H9 (cell line): ENCODE measurements around the gene YAE1. TPM values are rescaled to one million over a fixed set of nuclear protein-coding genes. Genes with fewer than 3 reads are reported as not detected.

Source experiments
- DNase-seq: peaks from one replicate; pipeline ENCODE4 v3.0.0-alpha.2; 2017
- H2AFZ ChIP-seq: one replicate; pipeline ENCODE4 v1.6.1; 2013; ENCODE audit warnings: mild to moderate bottlenecking, low read length, control low read depth, moderate library complexity
- H2AK5ac ChIP-seq: 2 replicates; pipeline ENCODE4 v1.6.1; 2013; ENCODE audit warnings: low read length, control low read depth, mixed read lengths; ENCODE audit not compliant: insufficient read length
- H2BK120ac ChIP-seq: one replicate; pipeline ENCODE4 v1.6.1; 2013; ENCODE audit warnings: low read depth, mild to moderate bottlenecking, low read length, control low read depth, inconsistent platforms; ENCODE audit not compliant: poor library complexity, severe bottlenecking
- H2BK12ac ChIP-seq: 2 replicates; pipeline ENCODE4 v1.6.1; 2013; ENCODE audit warnings: low read length, control low read depth, mixed read lengths, low read depth; ENCODE audit not compliant: insufficient read length
- H2BK15ac ChIP-seq: 2 replicates; pipeline ENCODE4 v1.6.1; 2013; ENCODE audit warnings: low read depth, low read length, control low read depth
- H2BK20ac ChIP-seq: one replicate; pipeline ENCODE4 v1.6.1; 2013; ENCODE audit warnings: low read depth, mild to moderate bottlenecking, low read length, control low read depth, inconsistent platforms; ENCODE audit not compliant: poor library complexity, severe bottlenecking
- H2BK5ac ChIP-seq: 2 replicates; pipeline ENCODE4 v1.6.1; 2013; ENCODE audit warnings: low read length, control low read depth, mixed read lengths; ENCODE audit not compliant: insufficient read length
- H3K14ac ChIP-seq: 2 replicates; pipeline ENCODE4 v1.6.1; 2013; ENCODE audit warnings: low read length, control low read depth; ENCODE audit not compliant: insufficient read depth
- H3K18ac ChIP-seq: 2 replicates; pipeline ENCODE4 v1.6.1; 2013; ENCODE audit warnings: low read depth, mild to moderate bottlenecking, mixed read lengths, low read length, control low read depth; ENCODE audit not compliant: insufficient read length
- H3K23ac ChIP-seq: 2 replicates; pipeline ENCODE4 v1.6.1; 2013; ENCODE audit warnings: low read length, control low read depth, mixed read lengths, low read depth; ENCODE audit not compliant: insufficient read length
- H3K23me2 ChIP-seq: 2 replicates; pipeline ENCODE4 v1.6.1; 2013; ENCODE audit warnings: low read depth, mild to moderate bottlenecking, mixed read lengths, low read length, control low read depth; ENCODE audit not compliant: insufficient read length, poor library complexity, severe bottlenecking
- H3K27ac ChIP-seq: 2 replicates; pipeline ENCODE4 v1.5.1; 2013; ENCODE audit warnings: low read length, control low read depth, mixed read lengths, low read depth; ENCODE audit not compliant: insufficient read length
- H3K27me3 ChIP-seq: 2 replicates; pipeline ENCODE4 v1.6.1; 2013; ENCODE audit warnings: low read length, control low read depth, inconsistent platforms; ENCODE audit not compliant: insufficient read depth
- H3K4ac ChIP-seq: 2 replicates; pipeline ENCODE4 v1.6.1; 2013; ENCODE audit warnings: low read depth, mild to moderate bottlenecking, control low read depth, inconsistent platforms, low read length, moderate library complexity
- H3K4me1 ChIP-seq: 2 replicates; pipeline ENCODE4 v1.6.1; 2013; ENCODE audit warnings: low read length, control low read depth, inconsistent platforms; ENCODE audit not compliant: insufficient read depth
- H3K4me2 ChIP-seq: 2 replicates; pipeline ENCODE4 v1.6.1; 2013; ENCODE audit warnings: low read length, control low read depth, mixed read lengths; ENCODE audit not compliant: insufficient read length, insufficient read depth
- H3K56ac ChIP-seq: 2 replicates; pipeline ENCODE4 v1.6.1; 2013; ENCODE audit warnings: low read depth, mild to moderate bottlenecking, mixed read lengths, low read length, control low read depth; ENCODE audit not compliant: insufficient read length
- H3K79me1 ChIP-seq: 2 replicates; pipeline ENCODE4 v1.6.1; 2013; ENCODE audit warnings: low read depth, mild to moderate bottlenecking, moderate library complexity, low read length, control low read depth, inconsistent platforms; ENCODE audit not compliant: insufficient read depth, poor library complexity, severe bottlenecking
- H3K79me2 ChIP-seq: 2 replicates; pipeline ENCODE4 v1.6.1; 2013; ENCODE audit warnings: low read length, control low read depth, inconsistent platforms; ENCODE audit not compliant: insufficient read depth
- H3K9ac ChIP-seq: 2 replicates; pipeline ENCODE4 v1.6.1; 2013; ENCODE audit warnings: low read length, control low read depth, mixed read lengths; ENCODE audit not compliant: insufficient read length; ENCODE audit errors: extremely low read depth
- H3K9me3 ChIP-seq: one replicate; pipeline ENCODE4 v1.6.1; 2013; ENCODE audit warnings: low read depth, low read length, inconsistent platforms; ENCODE audit not compliant: control insufficient read depth
- H3T11ph ChIP-seq: one replicate; pipeline ENCODE4 v1.6.1; 2013; ENCODE audit warnings: mild to moderate bottlenecking, low read length, control low read depth, inconsistent platforms
- H4K20me1 ChIP-seq: one replicate; pipeline ENCODE4 v1.6.1; 2013; ENCODE audit not compliant: control insufficient read depth, insufficient read length, insufficient read depth
- H4K5ac ChIP-seq: 2 replicates; pipeline ENCODE4 v1.6.1; 2013; ENCODE audit warnings: low read depth, mild to moderate bottlenecking, mixed read lengths, low read length, control low read depth; ENCODE audit not compliant: insufficient read length
- H4K8ac ChIP-seq: replicated peaks from 2 replicates; pipeline ENCODE4 v1.6.1; 2013; ENCODE audit warnings: low read length, control low read depth, mixed read lengths, low read depth; ENCODE audit not compliant: insufficient read length
- H4K91ac ChIP-seq: 2 replicates; pipeline ENCODE4 v1.6.1; 2013; ENCODE audit warnings: low read depth, mild to moderate bottlenecking, moderate library complexity, mixed read lengths, low read length, control low read depth; ENCODE audit not compliant: insufficient read length
- H3K27ac Mint-ChIP-seq, 3 experiments: 2 replicates in 2 of 3; 3 replicates in 1 of 3; pipeline ENCODE4 v1.8.0; 2020 to 2021; ENCODE audit warnings: mixed read lengths in 3 of 3, mild to moderate bottlenecking in 1 of 3, moderate library complexity in 1 of 3
- H3K27me3 Mint-ChIP-seq: 2 replicates; pipeline ENCODE4 v1.8.0; 2021; ENCODE audit warnings: low read depth, mild to moderate bottlenecking, moderate library complexity, mixed read lengths
- H3K36me3 Mint-ChIP-seq, 3 experiments: 2 replicates in 2 of 3; 3 replicates in 1 of 3; pipeline ENCODE4 v1.8.0; 2020 to 2021; ENCODE audit warnings: low read depth in 3 of 3, mixed read lengths in 3 of 3; ENCODE audit not compliant: insufficient read depth in 1 of 3
- H3K4me1 Mint-ChIP-seq, 2 experiments: 2 replicates each; pipeline ENCODE4 v1.8.0; 2020; ENCODE audit warnings: mixed read lengths in 2 of 2
- H3K4me3 Mint-ChIP-seq, 2 experiments: 2 replicates in 1 of 2; 3 replicates in 1 of 2; pipeline ENCODE4 v1.8.0; 2020 to 2021; ENCODE audit warnings: mild to moderate bottlenecking in 2 of 2, mixed read lengths in 2 of 2, moderate library complexity in 1 of 2
- H3K9me3 Mint-ChIP-seq, 2 experiments: 2 replicates in 1 of 2; 3 replicates in 1 of 2; pipeline ENCODE4 v1.8.0; 2020; ENCODE audit warnings: mild to moderate bottlenecking in 2 of 2, mixed read lengths in 2 of 2, moderate library complexity in 1 of 2
- CTCF ChIP-seq: fragments of 200-600 bp; sonication (generic); conservative IDR thresholded peaks from 3 replicates; pipeline ENCODE4 v1.8.0; 2021; ENCODE audit warnings: antibody characterized with exemption, mild to moderate bottlenecking
- WGBS: extraction: QIAGEN DNeasy Blood & Tissue Kit; methylation state at CpG from one replicate; pipeline ENCODE4 v1.1.7; 2013; ENCODE audit warnings: missing lambda C conversion rate, low lambda C conversion rate, mixed read lengths; ENCODE audit not compliant: insufficient read length; ENCODE audit errors: extremely low coverage; 5-methylcytosine and 5-hydroxymethylcytosine counted together
- total RNA-seq: library from RNA; stranded (reverse); gene quantifications from 2 replicates; pipeline ENCODE4 v1.2.1, GENCODE V29; 2021

The YAE1 gene
- total RNA-seq, 1 experiment from 2014 or later, result 28.8 TPM

DNA sequence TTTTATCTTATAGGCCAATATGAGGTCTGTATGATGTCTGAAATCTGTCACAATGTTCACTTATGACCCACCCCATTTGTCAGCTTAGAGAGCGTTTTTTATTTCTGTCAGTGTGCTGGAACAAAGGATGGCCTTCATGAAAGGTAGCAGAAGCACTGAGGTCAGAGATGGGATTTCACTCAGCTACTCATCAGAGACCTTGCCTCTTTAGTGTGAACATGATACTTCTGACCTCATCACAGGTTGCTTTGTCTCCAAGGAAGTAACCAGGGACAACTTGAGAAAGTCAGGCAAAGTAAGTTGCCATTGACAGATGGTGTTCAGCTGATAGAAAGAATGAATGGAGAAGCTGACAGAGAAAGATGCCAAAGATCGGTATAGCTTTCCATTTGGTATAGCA, 16.3 kb downstream of the YAE1 start:
- WGBS, result no CpG with 5 or more reads among the region's 2 CpGs
- no peak overlapping the region for H3K27ac Mint-ChIP-seq
- TF ChIP-seq CTCF, result no peak

More for the DNA sequence above, 16.3 kb downstream of the YAE1 start:
- no peak overlapping the region for H2BK20ac ChIP-seq
- H3K4ac ChIP-seq, result no peak overlapping the region
- Mint-ChIP-seq H3K9me3 (peaks cover 4 to 6% of the 10 kb centered on the region in 2 experiments; a peak in 4 of 5 replicates), H3K36me3 (peaks cover 6 to 10% (median 9%) of the 10 kb centered on the region in 3 experiments; a peak in 5 of 7 replicates), H3K27me3 (no peaks in the 10 kb centered on the region), H3K4me1 (peaks cover 15 to 19% of the 10 kb centered on the region in 2 experiments), H3K4me3 (no peak overlapping the region)
- no peak overlapping the region for H2AK5ac ChIP-seq
- H3K79me1 ChIP-seq, result no peaks in the 10 kb centered on the region
- no peaks in the 10 kb centered on the region for H3K23me2 ChIP-seq
- no peak overlapping the region for H3K4me2 ChIP-seq
- no peaks in the 10 kb centered on the region for H3K27me3 ChIP-seq
- H2BK12ac ChIP-seq, result no peak overlapping the region
- H3K4me1 ChIP-seq, result no peaks in the 10 kb centered on the region; the same call in 1 of the 2 replicates
- H3K27ac ChIP-seq, result no peak overlapping the region
- no peak overlapping the region for H2BK120ac ChIP-seq
- no peak overlapping the region for H3K14ac ChIP-seq
- no peak overlapping the region for H3K18ac ChIP-seq
- no peaks in the 10 kb centered on the region for H4K20me1 ChIP-seq
- no peaks in the 10 kb centered on the region for H3K79me2 ChIP-seq
- no peak overlapping the region for H3K9ac ChIP-seq
- H2AFZ ChIP-seq, result no peak overlapping the region
- no peak for DNase-seq
- H3K56ac ChIP-seq, result no peak overlapping the region
- H3K23ac ChIP-seq, result no peak overlapping the region
- no peak overlapping the region for H2BK15ac ChIP-seq
- no peak overlapping the region for H2BK5ac ChIP-seq
- H4K91ac ChIP-seq, result no peak overlapping the region
- no peak overlapping the region for H4K8ac ChIP-seq
- no peak overlapping the region for H3T11ph ChIP-seq
- no peaks in the 10 kb centered on the region for H3K9me3 ChIP-seq
- no peak overlapping the region for H4K5ac ChIP-seq
